Skin of body (tissue), 2 donors: ENCODE results near the gene USP36. TPM values are rescaled to one million over a fixed set of nuclear protein-coding genes. Genes with fewer than 3 reads are reported as not detected.

Experiments used
- DNase-seq: peaks from one replicate; lab custom pipeline; 2025; lab: John Stamatoyannopoulos, UW
- total RNA-seq: library from RNA; depleted of rRNA; stranded (reverse); fragments of >200 nt; gene quantifications from one replicate; pipeline ENCODE4 v1.2.3, GENCODE V29; 2014

Gene USP36
- total RNA-seq, 1 donor from 2014 or later = 43.3 TPM

DNA sequence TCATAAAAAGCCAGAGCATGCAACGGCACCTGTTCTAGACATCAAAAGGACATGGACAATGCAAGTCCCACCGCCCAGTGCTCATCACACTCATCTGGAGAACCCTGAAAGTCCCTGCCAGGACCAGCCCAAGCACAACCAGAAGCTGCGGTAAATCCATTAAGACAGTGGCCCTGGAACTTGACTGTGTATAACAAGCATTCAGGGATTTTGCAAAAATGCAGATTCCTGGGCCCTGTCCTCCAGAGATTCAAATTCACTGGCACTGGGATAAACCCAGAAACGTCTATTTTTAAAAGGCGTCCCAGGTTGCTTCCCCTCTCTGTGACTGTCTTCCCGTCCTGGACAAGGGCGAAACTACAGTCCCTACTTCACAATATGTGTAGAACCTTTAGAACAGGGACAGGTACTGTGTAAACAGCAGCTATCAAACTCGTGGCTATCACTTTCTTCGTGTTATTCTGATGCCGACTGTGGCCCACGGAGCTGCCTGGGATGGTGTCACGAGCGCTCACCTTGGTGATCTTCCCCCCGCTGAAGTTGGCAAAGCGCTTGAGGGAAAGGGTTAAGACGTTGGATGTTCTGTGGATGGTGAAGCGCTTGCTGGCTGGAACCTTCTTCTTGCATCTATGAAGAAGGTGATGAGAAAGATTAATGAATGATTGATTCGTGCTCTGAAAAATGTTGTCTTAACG lies 22.3 kb downstream of the USP36 start:
- no peak for DNase-seq

DNA sequence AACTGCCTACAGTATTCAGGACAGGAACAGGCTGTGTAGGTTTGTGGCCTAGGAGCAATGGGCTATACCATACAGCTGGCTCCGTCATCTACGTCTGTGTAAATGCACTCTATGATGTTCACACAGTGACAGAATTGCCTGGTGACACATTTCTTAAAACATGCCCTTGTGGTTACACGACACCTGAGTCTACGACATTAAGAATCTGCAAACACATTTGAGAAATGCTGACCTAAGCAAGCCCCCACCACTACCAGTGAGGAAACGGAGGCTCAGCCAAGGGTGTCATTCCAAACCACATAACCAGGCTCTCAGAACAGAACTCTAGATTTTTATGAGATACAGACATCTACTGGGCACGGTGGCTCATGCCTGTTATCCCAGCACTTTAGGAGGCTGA lies 23.5 kb downstream of the USP36 start:
- no peak for DNase-seq

GRCh38 chr17:78815696-78816095 lies 24.9 kb downstream of the USP36 start:
- no peak for DNase-seq

DNA sequence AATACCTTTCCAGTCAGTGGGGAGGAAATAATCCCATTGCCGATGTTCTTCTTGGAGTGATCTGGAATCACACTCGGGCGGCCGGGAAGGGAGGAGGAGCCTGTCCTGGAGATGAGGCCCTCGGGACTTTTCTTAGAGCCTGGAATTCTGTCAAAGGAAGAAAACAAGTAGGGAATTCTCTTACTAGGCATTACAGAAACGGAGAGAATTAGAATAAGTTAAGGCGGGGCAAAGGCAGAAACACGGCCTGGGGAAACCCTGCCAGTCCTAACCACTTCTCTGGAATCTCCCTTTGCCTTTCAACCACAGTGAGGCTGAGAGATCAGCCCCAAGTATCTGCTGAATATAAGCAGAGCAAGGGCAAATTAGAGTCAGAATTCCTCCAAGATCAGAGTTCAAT lies 27.8 kb downstream of the USP36 start:
- DNase-seq = no peak

DNA sequence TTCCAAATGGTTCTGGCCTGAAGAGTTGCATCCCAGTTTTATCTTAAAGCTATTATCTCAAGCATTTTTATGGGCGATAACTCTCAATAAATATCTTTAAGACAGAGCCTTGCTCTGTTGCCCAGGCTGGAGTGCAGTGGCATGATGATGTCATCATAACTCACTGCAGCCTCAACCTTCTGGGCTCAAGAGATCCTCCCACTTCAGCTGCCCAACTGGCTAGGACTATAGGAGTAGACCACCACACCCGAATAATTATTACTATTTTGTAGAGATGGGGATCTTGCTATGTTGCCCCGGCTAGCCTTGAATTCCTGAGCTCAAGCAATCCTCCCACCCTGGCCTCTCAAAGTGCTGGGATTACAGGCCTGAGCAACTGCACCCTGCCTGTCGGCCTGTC lies 32.5 kb downstream of the USP36 start:
- no peak for DNase-seq

- no peak for DNase-seq
Measured at GRCh38 chr17:78806451-78806850, 34.2 kb downstream of the USP36 start.

- DNase-seq = no peak
Measured at GRCh38 chr17:78805301-78805700, 35.3 kb downstream of the USP36 start.

DNA sequence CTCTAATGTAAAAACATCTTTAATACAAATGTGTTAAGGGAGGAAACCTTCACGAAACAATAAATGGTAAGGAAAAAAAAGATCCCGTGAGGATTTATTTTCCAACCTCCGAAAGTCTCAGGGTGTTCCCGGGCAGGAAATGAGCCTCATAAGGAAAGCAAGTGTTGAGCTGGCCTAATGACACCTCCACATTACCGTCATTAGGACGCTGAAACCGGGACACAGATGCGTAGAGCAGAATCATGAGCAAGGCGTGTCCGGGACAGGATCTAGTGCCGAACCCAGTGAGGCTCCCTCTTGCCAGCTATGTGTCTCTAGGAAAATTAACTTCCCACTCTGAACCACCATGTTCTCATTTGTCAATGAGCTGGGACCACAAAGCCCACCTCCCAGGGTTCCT lies 35.8 kb downstream of the USP36 start:
- DNase-seq = no peak

- no peak for DNase-seq
Measured at GRCh38 chr17:78803186-78803845, 37.3 kb downstream of the USP36 start.

GRCh38 chr17:78802459-78802858 lies 38.2 kb downstream of the USP36 start:
- DNase-seq = no peak

DNA sequence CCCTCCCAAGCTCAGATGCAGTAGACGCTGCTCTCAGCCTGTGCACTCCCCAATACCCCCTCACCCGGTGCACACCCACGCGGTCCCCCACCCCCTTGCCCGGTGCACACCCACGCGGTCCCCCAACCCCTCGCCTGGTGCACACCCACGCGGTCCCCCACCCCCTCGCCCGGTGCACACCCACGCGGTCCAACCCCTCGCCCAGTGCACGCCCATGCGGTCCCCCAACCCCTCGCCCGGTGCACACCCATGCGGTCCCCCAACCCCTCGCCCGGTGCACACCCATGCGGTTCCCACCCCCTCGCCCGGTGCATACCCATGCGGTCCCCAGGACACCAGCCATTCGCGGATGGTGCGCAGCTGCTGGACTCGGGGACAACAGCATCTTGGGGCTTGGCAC lies 38.6 kb downstream of the USP36 start:
- no peak for DNase-seq

DNA sequence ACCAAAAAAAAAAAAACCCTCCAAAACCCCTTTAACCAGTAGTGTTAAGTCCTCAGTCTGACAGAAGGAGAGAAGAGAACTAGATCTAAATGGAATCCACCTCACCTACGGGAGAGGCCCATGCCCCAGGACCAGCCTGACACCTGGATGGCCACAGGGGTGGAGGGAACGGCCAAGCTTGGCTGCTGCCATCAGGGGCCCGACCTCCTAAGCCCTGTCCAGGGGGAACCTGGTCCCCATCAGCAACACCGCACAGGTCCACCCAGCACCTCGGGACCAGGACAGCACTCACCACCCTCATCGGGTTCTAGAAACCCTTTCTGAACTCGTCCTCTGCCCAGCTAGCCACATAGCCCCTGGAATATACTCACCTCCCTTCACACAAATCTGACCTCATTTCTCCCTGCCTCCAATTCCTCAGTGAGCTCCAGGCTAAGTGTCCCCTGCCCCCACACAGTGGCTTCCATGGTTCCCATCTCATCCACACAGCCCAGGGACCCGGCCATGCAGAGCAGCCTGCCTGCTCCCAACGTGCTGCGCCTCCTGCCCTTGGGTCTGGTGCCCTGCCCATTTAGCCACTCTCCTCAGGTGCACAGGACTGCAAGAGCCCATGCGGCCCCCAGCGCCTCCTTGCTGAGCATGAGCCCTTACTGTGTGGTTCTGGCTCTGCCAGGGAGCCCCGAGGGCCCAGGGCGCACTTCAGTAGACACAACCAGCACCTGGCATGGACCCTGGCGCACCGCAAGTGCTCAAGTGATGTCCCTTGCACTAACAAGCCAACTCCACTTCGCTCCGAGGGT lies 40.3 kb downstream of the USP36 start:
- no peak for DNase-seq

- no peak for DNase-seq
Measured at GRCh38 chr17:78798695-78799559, 41.7 kb downstream of the USP36 start.

GRCh38 chr17:78797691-78798585 lies 42.7 kb downstream of the USP36 start:
- DNase-seq = no peak

DNA sequence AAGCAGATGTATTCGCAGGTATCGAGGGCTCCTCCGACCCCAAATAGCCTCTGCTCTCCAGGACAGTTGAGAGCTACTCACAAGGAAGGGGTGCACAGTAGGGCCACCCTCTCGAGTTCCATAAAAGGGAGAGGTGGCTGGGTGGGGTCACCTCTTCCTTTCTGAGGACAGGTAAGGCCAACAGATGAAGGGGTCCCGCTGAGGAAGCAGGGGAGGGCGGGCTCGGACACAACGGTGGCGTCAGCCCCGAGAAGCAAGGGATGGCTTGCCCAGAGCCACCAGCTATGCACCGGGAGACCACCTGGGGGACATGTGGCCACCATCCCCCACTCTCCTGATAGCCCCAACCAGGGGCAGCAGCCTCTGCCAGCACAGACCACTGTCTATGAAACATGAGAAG lies 43.4 kb downstream of the USP36 start:
- no peak for DNase-seq

- DNase-seq = no peak
Measured at GRCh38 chr17:78796517-78796900, 44.1 kb downstream of the USP36 start.

- no peak for DNase-seq
Measured at GRCh38 chr17:78795861-78796516, 44.6 kb downstream of the USP36 start.

GRCh38 chr17:78794864-78795640 lies 45.6 kb downstream of the USP36 start:
- no peak for DNase-seq

GRCh38 chr17:78794399-78794798 lies 46.2 kb downstream of the USP36 start:
- no peak for DNase-seq
